LNCAP (cell line): ENCODE data around the gene IRF4.

Experiments used
- TF ChIP-seq, protein P1 (sequence below): fragments of 450-650 bp; IDR thresholded peaks from 2 replicates; pipeline ENCODE4 v1.5.1; 2017; ENCODE audit warnings: mild to moderate bottlenecking

IRF4 gene

DNA sequence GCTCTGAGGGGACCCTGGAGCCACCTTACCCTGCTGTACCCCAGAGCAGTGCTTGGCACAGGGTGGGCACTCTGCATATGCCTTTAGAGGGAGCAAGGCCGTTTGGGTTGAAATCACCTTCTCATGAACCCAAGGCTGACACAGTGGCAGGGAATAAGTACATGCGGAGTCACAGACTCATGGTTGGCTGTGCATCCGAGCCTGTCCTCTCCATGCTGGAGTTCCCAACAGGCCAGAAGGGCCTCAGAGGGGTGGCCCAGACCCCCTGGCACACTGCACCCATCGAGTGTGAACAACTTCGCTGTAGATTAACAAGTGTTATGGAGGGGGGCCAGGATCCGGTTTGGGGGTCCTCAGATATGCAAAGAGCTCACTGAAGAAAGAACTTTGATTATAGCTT is 21.0 kb upstream of the IRF4 start:
- TF ChIP-seq, protein P1, sequence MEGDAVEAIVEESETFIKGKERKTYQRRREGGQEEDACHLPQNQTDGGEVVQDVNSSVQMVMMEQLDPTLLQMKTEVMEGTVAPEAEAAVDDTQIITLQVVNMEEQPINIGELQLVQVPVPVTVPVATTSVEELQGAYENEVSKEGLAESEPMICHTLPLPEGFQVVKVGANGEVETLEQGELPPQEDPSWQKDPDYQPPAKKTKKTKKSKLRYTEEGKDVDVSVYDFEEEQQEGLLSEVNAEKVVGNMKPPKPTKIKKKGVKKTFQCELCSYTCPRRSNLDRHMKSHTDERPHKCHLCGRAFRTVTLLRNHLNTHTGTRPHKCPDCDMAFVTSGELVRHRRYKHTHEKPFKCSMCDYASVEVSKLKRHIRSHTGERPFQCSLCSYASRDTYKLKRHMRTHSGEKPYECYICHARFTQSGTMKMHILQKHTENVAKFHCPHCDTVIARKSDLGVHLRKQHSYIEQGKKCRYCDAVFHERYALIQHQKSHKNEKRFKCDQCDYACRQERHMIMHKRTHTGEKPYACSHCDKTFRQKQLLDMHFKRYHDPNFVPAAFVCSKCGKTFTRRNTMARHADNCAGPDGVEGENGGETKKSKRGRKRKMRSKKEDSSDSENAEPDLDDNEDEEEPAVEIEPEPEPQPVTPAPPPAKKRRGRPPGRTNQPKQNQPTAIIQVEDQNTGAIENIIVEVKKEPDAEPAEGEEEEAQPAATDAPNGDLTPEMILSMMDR = no peak

DNA sequence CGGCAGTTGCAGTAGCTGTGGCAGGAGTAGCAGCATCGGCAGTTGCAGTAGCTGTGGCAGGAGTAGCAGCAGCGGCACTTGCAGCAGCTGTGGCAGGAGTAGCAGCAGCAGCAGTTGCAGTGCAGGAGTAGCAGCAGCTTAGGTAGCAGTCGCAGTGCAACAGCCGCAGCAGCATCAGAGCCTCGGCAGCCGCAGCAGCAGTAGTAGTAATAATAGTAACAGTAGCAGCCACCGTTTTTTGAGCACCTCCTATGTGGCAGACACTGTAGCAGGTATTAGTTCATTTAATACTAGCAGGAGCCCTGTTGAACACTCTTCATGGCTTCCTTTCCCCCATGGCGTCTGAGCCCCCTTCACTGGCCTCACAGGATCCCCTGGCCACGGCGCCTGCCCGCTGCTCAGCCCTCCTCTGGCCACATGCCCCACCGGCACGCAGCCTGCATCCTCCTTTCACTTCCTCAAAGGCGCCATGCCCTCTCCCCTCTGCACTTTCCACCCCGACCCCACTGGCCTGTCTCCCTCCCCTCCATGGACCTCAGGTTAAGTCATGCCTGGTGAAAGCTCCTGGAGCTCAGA is 19.1 kb upstream of the IRF4 start:
- TF ChIP-seq, protein P1 = no peak

DNA sequence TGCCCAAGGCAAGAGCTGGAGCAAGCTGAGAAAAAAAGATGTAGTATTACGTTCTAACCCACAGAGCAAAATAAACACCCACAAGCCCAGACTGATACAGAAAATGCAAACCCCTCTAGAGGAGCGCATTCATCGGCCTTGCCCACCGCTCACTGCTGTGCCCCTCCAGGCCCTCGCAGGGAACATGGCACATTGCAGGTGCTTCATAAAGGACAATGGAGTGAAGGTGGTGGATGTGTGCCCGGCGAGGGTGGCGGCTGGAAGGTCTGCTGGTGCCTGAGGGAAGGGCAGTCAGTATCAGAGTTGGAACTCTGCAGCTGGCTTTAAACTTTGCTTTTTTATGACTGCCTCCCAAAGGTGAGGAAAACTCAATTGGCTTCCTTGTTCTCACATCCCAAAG is 18.5 kb upstream of the IRF4 start:
- TF ChIP-seq, protein P1 = no peak

DNA sequence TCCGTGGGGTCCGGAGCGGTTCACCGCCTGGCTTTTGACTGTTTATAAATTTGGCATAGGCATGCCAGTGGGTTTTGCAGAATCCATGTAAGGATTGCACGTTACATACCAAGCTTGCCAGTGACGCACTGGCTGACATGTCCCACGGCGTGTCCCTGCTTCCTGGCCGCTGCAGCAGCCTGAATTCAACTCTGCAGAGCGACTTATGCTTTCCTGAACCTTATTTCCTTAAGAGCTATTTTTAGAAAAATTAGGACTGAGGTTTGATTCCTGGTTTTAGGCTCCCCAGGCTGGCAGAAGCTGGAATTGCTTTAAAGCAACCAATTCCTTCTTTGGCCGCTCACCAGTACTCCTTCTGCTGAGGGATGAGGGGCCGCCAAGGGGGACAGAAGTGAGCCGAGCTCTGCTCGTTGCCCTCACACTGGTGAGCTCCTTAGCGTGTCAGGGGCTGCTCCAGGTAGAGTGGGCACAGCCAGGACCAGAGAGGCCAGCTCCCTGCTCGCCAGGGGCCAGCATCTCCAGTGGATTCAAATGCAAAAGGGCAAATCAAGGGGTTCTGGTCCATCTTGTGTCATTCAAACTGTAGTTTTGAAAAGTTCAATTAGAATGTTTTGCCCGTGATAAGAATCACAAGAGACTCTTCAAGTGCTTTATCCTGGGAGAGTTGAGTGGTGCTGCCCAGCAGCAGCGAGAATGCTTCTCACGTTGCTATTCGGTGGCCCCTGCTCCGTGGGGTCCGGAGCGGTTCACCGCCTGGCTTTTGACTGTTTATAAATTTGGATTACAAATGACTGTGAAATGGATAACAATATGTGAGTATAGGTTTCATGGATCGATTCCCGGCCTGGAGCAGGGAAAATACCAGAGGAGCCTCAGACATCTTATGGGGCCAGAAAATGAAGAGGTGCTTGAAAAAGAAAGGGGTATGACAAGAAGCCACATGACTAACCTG is 17.5 kb upstream of the IRF4 start:
- TF ChIP-seq, protein P1 = 0 out of 2 replicates have a peak, but pooled peaks have one; percentile 23

DNA sequence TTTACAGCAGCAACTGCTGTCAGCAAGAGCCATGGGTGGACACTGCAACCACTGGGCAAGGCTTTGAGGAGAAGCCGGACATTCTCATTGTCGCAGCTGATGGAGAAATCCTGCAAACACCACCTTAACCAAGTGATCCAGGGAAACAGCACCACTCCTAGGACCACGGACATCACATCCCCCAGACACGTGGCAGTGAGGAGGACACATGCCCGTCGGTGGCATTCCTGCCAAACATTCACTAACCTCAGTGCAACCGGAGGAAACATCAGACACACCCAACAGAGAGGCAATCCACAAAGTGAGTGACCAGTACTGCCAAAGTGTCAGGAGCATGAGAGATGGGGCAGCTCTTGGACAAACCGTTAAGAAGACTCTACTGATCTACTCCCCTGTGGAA is 16.6 kb upstream of the IRF4 start:
- TF ChIP-seq, protein P1 = no peak

DNA sequence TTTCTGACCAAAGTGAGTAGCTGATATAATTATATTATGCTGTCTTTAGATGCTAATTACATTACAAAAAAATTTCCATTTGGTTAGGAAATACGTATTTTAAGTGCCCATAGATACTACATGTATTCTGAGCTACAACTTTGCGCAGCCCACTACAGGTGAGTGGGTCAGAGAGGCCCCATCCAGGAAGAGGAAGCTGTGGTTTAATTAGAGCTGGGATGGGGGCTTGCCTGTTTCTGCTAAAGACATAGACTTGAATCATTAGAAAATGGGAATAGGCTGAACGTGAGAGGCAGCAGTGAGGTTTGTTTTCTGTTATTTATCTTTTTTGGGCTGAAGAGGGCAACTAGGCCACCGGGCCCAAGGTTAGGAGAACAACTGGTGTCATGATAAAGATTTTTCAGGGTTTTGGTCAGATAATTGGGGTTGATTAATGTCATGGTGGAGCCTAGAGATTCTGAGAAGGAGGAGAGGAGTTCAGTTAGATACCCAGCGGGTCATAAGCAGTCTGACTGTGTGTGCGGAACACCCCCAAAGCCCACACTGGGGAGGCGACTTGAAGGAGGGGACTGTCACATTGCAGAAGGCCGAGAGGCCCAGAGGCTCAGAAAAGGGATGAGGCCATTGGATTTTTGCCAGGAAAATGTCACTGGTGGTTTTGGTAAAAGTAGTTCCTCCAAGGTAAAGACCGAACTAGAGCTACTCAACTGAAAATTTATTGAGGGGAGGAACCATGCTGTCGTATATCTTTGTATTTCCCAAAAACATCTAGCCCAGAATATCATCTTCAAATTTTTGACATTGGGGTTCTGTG is 14.5 kb upstream of the IRF4 start:
- TF ChIP-seq, protein P1 = no peak
